GM18526 (cell line): ENCODE data around the gene GOLT1A.

ENCODE experiments used
- POLR2A ChIP-seq: IDR thresholded peaks from 3 replicates; pipeline ENCODE4 v1.6.1; 2011; ENCODE audit not compliant: insufficient read length; ENCODE audit errors: extremely low read depth

The GOLT1A gene

GRCh38 chr1:204192046-204192445 is 21.7 kb downstream of the GOLT1A start:
- TF ChIP-seq POLR2A = no peak

GRCh38 chr1:204191456-204191855 is 22.3 kb downstream of the GOLT1A start:
- no peak for TF ChIP-seq POLR2A

GRCh38 chr1:204190212-204191211 is 23.3 kb downstream of the GOLT1A start:
- no peak for TF ChIP-seq POLR2A

GRCh38 chr1:204188959-204189639 is 24.7 kb downstream of the GOLT1A start:
- no peak for TF ChIP-seq POLR2A

GRCh38 chr1:204186597-204186996 is 27.2 kb downstream of the GOLT1A start:
- no peak for TF ChIP-seq POLR2A

- TF ChIP-seq POLR2A = no peak
Measured at GRCh38 chr1:204181116-204181515, 32.7 kb downstream of the GOLT1A start.

GRCh38 chr1:204180133-204180532 is 33.7 kb downstream of the GOLT1A start:
- no peak for TF ChIP-seq POLR2A

- no peak for TF ChIP-seq POLR2A
Measured at GRCh38 chr1:204178487-204179281, 35.1 kb downstream of the GOLT1A start.

- no peak for TF ChIP-seq POLR2A
Measured at GRCh38 chr1:204177133-204177532, 36.7 kb downstream of the GOLT1A start.

- TF ChIP-seq POLR2A = no peak
Measured at GRCh38 chr1:204176049-204176448, 37.7 kb downstream of the GOLT1A start.

- TF ChIP-seq POLR2A = no peak
Measured at GRCh38 chr1:204174958-204175357, 38.8 kb downstream of the GOLT1A start.

- no peak for TF ChIP-seq POLR2A
Measured at GRCh38 chr1:204172404-204173029, 41.3 kb downstream of the GOLT1A start.

- no peak for TF ChIP-seq POLR2A
Measured at GRCh38 chr1:204171751-204172178, 42.0 kb downstream of the GOLT1A start.

GRCh38 chr1:204170494-204171155 is 43.2 kb downstream of the GOLT1A start:
- no peak for TF ChIP-seq POLR2A
